WTC11 (cell line): ENCODE measurements around the gene ZNF248.

Experiments used
- CTCF ChIP-seq: fragments of 200-600 bp; IDR thresholded peaks from 2 replicates; pipeline ENCODE4 v1.8.0; 2022; ENCODE audit warnings: antibody characterized with exemption
- ETV6 ChIP-seq: sonication (generic); formaldehyde crosslinking; IDR thresholded peaks from 2 replicates; pipeline ENCODE4 v1.8.1; 2022; ENCODE audit warnings: mild to moderate bottlenecking, missing genetic modification reagents
- MAX ChIP-seq: sonication (generic); formaldehyde crosslinking; IDR thresholded peaks from 2 replicates; pipeline ENCODE4 v1.8.0; 2022; ENCODE audit warnings: mild to moderate bottlenecking, missing genetic modification reagents
- MXD4 ChIP-seq: fragments of 250-450 bp; sonication (Bioruptor Pico); IDR thresholded peaks from 2 replicates; pipeline ENCODE4 v1.8.0; 2021; ENCODE audit warnings: mild to moderate bottlenecking, moderate library complexity, borderline replicate concordance
- PREB ChIP-seq: sonication (generic); formaldehyde crosslinking; IDR thresholded peaks from 2 replicates; pipeline ENCODE4 v1.8.1; 2022; ENCODE audit warnings: mild to moderate bottlenecking, missing genetic modification reagents, moderate library complexity, borderline replicate concordance
- USF2 ChIP-seq: sonication (generic); formaldehyde crosslinking; IDR thresholded peaks from 2 replicates; pipeline ENCODE4 v1.8.1; 2023; ENCODE audit warnings: mild to moderate bottlenecking, missing genetic modification reagents, moderate library complexity
- ZNF263 ChIP-seq: sonication (generic); formaldehyde crosslinking; IDR thresholded peaks from 2 replicates; pipeline ENCODE4 v1.8.1; 2022; ENCODE audit warnings: low read depth, mild to moderate bottlenecking, moderate library complexity, missing genetic modification reagents

- TF ChIP-seq CTCF: no peak
- TF ChIP-seq MAX (CRISPR knock-in tag): no peak
- no peak for TF ChIP-seq PREB (CRISPR knock-in tag)
- no peak for TF ChIP-seq ETV6 (CRISPR knock-in tag)
- TF ChIP-seq ZNF263 (CRISPR knock-in tag): no peak
- no peak for TF ChIP-seq USF2 (CRISPR knock-in tag)
- no peak for TF ChIP-seq MXD4 (CRISPR knock-in tag)
Observed at GRCh38 chr10:37854626-37855025, 2.8 kb downstream of the ZNF248 start.
